ENCODE results near the gene MADD. TPM values are rescaled to one million over a fixed set of nuclear protein-coding genes. Genes with fewer than 3 reads are reported as not detected.

MADD gene
- total RNA-seq, 2 experiments from 2014 or later, result 161 to 178 TPM

GRCh38 chr11:47366020-47366490 lies 96.1 kb downstream of the MADD start:
- H3K27me3 Mint-ChIP-seq, result no peaks in the 10 kb centered on the region
- Histone ChIP-seq H3K27ac (ENCODE audit: low read depth in 1 of 2, low read length in 2 of 2) (no peak overlapping the region), H3K4me1 (ENCODE audit: insufficient read depth, low read length) (peaks cover 2% of the 10 kb centered on the region), H3K27me3 (ENCODE audit: control insufficient read depth in 1 of 2, insufficient read depth in 2 of 2, low read length in 2 of 2) (no peaks in the 10 kb centered on the region), H3K4me3 (ENCODE audit: low read length) (no peak overlapping the region), H3K36me3 (ENCODE audit: insufficient read depth, low read length) (no peaks in the 10 kb centered on the region), H3K9me3 (ENCODE audit: control insufficient read depth in 1 of 2, insufficient read depth in 1 of 2, low read length in 2 of 2) (no peaks in the 10 kb centered on the region)
- CTCF ChIA-PET, result no interaction called here
- no peaks in the 10 kb centered on the region for H3K36me3 Mint-ChIP-seq (ENCODE audit: low read depth)
- H3K4me1 Mint-ChIP-seq (ENCODE audit: low read depth), result peaks cover 2% of the 10 kb centered on the region
- no peak overlapping the region for H3K4me3 Mint-ChIP-seq
- ATAC-seq (ENCODE audit: poor library complexity) (no peak), DNase-seq (no peak)
- intact Hi-C loops (cut with DNase I, micrococcal nuclease), result no loop called here
- TF ChIP-seq CTCF (IDR thresholded peaks at IDR 0.05), result no peak
- no peak overlapping the region for H3K27ac Mint-ChIP-seq
- H3K9me3 Mint-ChIP-seq, result no peaks in the 10 kb centered on the region
- POLR2A ChIA-PET, result no interaction called here

- no peaks in the 10 kb centered on the region for H3K36me3 ChIP-seq (ENCODE audit: insufficient read depth, low read length)
These were observed 99.7 kb downstream of the MADD start for GRCh38 chr11:47369676-47370075.

GRCh38 chr11:47372422-47372821 lies 102.5 kb downstream of the MADD start:
- no peak overlapping the region for H3K4me3 ChIP-seq (ENCODE audit: low read length)
- no peak for TF ChIP-seq CTCF (IDR thresholded peaks at IDR 0.05)
- Mint-ChIP-seq H3K27me3 (no peaks in the 10 kb centered on the region), H3K27ac (no peak overlapping the region), H3K4me3 (no peak overlapping the region), H3K4me1 (ENCODE audit: low read depth) (no peaks in the 10 kb centered on the region), H3K9me3 (no peaks in the 10 kb centered on the region), H3K36me3 (ENCODE audit: low read depth) (no peaks in the 10 kb centered on the region)
- POLR2A ChIA-PET, result no interaction called here
- ATAC-seq (ENCODE audit: poor library complexity) (no peak), DNase-seq (no peak)
- CTCF ChIA-PET, result interaction anchor here (1.4 to 6.1 kb wide), 2 partner anchors 30 to 39 kb away, joined by 4 to 43 read pairs; no protein-coding TSS in a partner anchor
- H3K27ac ChIP-seq (ENCODE audit: low read depth in 1 of 2, low read length in 2 of 2), result no peak overlapping the region
- no peaks in the 10 kb centered on the region for H3K36me3 ChIP-seq (ENCODE audit: insufficient read depth, low read length)
- intact Hi-C loops (cut with DNase I, micrococcal nuclease), result loop anchor here in 1 of 2 experiments (5.0 kb wide), 1 partner anchor 480 kb away; no protein-coding TSS in a partner anchor
- no peaks in the 10 kb centered on the region for H3K27me3 ChIP-seq (ENCODE audit: control insufficient read depth in 1 of 2, insufficient read depth in 2 of 2, low read length in 2 of 2)
- H3K4me1 ChIP-seq (ENCODE audit: insufficient read depth, low read length), result peaks cover 10% of the 10 kb centered on the region
- H3K9me3 ChIP-seq (ENCODE audit: control insufficient read depth in 1 of 2, insufficient read depth in 1 of 2, low read length in 2 of 2), result no peaks in the 10 kb centered on the region

More at GRCh38 chr11:47369676-47370075, 99.7 kb downstream of the MADD start:
- Histone ChIP-seq H3K27ac (ENCODE audit: low read depth in 1 of 2, low read length in 2 of 2) (no peak overlapping the region), H3K4me1 (ENCODE audit: insufficient read depth, low read length) (peaks cover 10% of the 10 kb centered on the region), H3K27me3 (ENCODE audit: control insufficient read depth in 1 of 2, insufficient read depth in 2 of 2, low read length in 2 of 2) (no peaks in the 10 kb centered on the region), H3K4me3 (ENCODE audit: low read length) (no peak overlapping the region), H3K9me3 (ENCODE audit: control insufficient read depth in 1 of 2, insufficient read depth in 1 of 2, low read length in 2 of 2) (no peaks in the 10 kb centered on the region)
- DNase-seq (no peak), ATAC-seq (ENCODE audit: poor library complexity) (no peak)
- intact Hi-C loops (cut with DNase I, micrococcal nuclease), result loop anchor here in 1 of 2 experiments (5.0 kb wide), 1 partner anchor 483 kb away; no protein-coding TSS in a partner anchor
- no peaks in the 10 kb centered on the region for H3K4me1 Mint-ChIP-seq (ENCODE audit: low read depth)
- no peaks in the 10 kb centered on the region for H3K9me3 Mint-ChIP-seq
- no peaks in the 10 kb centered on the region for H3K27me3 Mint-ChIP-seq
- no peak for TF ChIP-seq CTCF (IDR thresholded peaks at IDR 0.05)
- no peak overlapping the region for H3K4me3 Mint-ChIP-seq
- H3K36me3 Mint-ChIP-seq (ENCODE audit: low read depth), result no peaks in the 10 kb centered on the region
- H3K27ac Mint-ChIP-seq, result no peak overlapping the region
- ChIA-PET POLR2A (no interaction called here), CTCF (interaction anchor here (6.1 kb wide), 1 partner anchor 42 kb away, joined by 43 read pairs; no protein-coding TSS in a partner anchor)
